ENCODE measurements around the gene AIF1L.

GRCh38 chr9:131142160-131142559 lies 45.8 kb downstream of the AIF1L start:
- TF ChIP-seq CTCF (IDR thresholded peaks at IDR 0.05), result no peak
- TF ChIP-seq POLR2AphosphoS5 (IDR thresholded peaks at IDR 0.05), result no peak
- no peak for TF ChIP-seq POLR2A (IDR thresholded peaks at IDR 0.05)
